ENCODE data around the gene NQO2.
"Not testable (repeated sequence)": the region's sequence is repeated elsewhere in the genome, so short reads cannot be mapped to it uniquely, and the experiment has no call there.

DNA sequence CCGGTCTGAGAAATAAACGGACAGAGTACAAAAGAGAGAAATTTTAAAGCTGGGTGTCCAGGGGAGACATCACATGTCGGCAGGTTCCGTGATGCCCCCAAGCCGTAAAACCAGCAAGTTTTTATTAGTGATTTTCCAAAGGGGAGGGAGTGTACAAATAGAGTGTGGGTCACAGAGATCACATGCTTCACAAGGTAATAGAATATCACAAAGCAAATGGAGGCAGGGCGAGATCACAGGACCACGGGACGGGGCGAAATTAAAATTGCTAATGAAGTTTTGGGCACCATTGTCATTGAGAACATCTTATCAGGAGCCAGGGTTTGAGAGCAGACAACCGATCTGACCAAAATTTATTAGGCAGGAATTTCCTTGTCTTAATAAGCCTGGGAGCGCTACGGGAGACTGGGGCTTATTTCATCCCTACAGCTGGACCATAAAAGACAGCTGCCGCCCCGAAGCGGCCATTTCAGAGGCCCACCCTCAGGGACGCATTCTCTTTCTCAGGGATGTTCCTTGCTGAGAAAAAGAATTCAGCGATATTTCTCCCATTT, 9.1 kb downstream of the NQO2 start:
- not testable (repeated sequence) for TF ChIP-seq YY1 (IDR thresholded peaks at IDR 0.05; ENCODE audit: low read depth, low read length); SUZ12 (IDR thresholded peaks at IDR 0.05; ENCODE audit: unreplicated experiment); CBX5 (IDR thresholded peaks at IDR 0.05; ENCODE audit: low read depth); CHD2 (IDR thresholded peaks at IDR 0.05; ENCODE audit: borderline replicate concordance, low read depth, low read length); FOS (IDR thresholded peaks at IDR 0.05; ENCODE audit: borderline replicate concordance, extremely low read depth, insufficient read length); TBL1XR1 (IDR thresholded peaks at IDR 0.05; ENCODE audit: low read depth, low read length)
- TF ChIP-seq, protein P1, sequence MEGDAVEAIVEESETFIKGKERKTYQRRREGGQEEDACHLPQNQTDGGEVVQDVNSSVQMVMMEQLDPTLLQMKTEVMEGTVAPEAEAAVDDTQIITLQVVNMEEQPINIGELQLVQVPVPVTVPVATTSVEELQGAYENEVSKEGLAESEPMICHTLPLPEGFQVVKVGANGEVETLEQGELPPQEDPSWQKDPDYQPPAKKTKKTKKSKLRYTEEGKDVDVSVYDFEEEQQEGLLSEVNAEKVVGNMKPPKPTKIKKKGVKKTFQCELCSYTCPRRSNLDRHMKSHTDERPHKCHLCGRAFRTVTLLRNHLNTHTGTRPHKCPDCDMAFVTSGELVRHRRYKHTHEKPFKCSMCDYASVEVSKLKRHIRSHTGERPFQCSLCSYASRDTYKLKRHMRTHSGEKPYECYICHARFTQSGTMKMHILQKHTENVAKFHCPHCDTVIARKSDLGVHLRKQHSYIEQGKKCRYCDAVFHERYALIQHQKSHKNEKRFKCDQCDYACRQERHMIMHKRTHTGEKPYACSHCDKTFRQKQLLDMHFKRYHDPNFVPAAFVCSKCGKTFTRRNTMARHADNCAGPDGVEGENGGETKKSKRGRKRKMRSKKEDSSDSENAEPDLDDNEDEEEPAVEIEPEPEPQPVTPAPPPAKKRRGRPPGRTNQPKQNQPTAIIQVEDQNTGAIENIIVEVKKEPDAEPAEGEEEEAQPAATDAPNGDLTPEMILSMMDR (IDR thresholded peaks at IDR 0.05 in 2 of 3, conservative IDR thresholded peaks at IDR 0.05 in 1 of 3; ENCODE audit: control insufficient read depth in 2 of 3, extremely low read depth in 1 of 3, insufficient read depth in 1 of 3, low read depth in 3 of 3, low read length in 3 of 3), result not testable (repeated sequence)
- TF ChIP-seq, protein P2, sequence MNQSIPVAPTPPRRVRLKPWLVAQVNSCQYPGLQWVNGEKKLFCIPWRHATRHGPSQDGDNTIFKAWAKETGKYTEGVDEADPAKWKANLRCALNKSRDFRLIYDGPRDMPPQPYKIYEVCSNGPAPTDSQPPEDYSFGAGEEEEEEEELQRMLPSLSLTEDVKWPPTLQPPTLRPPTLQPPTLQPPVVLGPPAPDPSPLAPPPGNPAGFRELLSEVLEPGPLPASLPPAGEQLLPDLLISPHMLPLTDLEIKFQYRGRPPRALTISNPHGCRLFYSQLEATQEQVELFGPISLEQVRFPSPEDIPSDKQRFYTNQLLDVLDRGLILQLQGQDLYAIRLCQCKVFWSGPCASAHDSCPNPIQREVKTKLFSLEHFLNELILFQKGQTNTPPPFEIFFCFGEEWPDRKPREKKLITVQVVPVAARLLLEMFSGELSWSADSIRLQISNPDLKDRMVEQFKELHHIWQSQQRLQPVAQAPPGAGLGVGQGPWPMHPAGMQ (IDR thresholded peaks at IDR 0.05; ENCODE audit: borderline replicate concordance), result not testable (repeated sequence)
- TF ChIP-seq, protein P3, sequence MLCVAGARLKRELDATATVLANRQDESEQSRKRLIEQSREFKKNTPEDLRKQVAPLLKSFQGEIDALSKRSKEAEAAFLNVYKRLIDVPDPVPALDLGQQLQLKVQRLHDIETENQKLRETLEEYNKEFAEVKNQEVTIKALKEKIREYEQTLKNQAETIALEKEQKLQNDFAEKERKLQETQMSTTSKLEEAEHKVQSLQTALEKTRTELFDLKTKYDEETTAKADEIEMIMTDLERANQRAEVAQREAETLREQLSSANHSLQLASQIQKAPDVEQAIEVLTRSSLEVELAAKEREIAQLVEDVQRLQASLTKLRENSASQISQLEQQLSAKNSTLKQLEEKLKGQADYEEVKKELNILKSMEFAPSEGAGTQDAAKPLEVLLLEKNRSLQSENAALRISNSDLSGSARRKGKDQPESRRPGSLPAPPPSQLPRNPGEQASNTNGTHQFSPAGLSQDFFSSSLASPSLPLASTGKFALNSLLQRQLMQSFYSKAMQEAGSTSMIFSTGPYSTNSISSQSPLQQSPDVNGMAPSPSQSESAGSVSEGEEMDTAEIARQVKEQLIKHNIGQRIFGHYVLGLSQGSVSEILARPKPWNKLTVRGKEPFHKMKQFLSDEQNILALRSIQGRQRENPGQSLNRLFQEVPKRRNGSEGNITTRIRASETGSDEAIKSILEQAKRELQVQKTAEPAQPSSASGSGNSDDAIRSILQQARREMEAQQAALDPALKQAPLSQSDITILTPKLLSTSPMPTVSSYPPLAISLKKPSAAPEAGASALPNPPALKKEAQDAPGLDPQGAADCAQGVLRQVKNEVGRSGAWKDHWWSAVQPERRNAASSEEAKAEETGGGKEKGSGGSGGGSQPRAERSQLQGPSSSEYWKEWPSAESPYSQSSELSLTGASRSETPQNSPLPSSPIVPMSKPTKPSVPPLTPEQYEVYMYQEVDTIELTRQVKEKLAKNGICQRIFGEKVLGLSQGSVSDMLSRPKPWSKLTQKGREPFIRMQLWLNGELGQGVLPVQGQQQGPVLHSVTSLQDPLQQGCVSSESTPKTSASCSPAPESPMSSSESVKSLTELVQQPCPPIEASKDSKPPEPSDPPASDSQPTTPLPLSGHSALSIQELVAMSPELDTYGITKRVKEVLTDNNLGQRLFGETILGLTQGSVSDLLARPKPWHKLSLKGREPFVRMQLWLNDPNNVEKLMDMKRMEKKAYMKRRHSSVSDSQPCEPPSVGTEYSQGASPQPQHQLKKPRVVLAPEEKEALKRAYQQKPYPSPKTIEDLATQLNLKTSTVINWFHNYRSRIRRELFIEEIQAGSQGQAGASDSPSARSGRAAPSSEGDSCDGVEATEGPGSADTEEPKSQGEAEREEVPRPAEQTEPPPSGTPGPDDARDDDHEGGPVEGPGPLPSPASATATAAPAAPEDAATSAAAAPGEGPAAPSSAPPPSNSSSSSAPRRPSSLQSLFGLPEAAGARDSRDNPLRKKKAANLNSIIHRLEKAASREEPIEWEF (IDR thresholded peaks at IDR 0.05; ENCODE audit: insufficient replicate concordance, low read depth, low read length), result not testable (repeated sequence)
